HUES6 (cell line): ENCODE measurements around the gene RIPOR3.

ENCODE experiments used
- H3K27ac ChIP-seq: 2 replicates; pipeline ENCODE4 v1.7.0; 2013; ENCODE audit warnings: low read depth, mild to moderate bottlenecking, low read length, inconsistent platforms
- H3K27me3 ChIP-seq: 2 replicates; pipeline ENCODE4 v1.6.1; 2013; ENCODE audit warnings: low read length; ENCODE audit not compliant: control insufficient read depth, insufficient read depth
- H3K36me3 ChIP-seq: 2 replicates; pipeline ENCODE4 v1.6.1; 2013; ENCODE audit warnings: low read length; ENCODE audit not compliant: control insufficient read depth, insufficient read depth
- H3K4me1 ChIP-seq: 2 replicates; pipeline ENCODE4 v1.6.1; 2013; ENCODE audit warnings: low read length; ENCODE audit not compliant: control insufficient read depth, insufficient read depth
- H3K4me3 ChIP-seq: 2 replicates; pipeline ENCODE4 v1.5.1; 2013; ENCODE audit warnings: low read depth, low read length
- H3K9ac ChIP-seq: one replicate; pipeline ENCODE4 v1.6.1; 2013; ENCODE audit warnings: mild to moderate bottlenecking, low read length
- H3K9me3 ChIP-seq: 2 replicates; pipeline ENCODE4 v1.6.1; 2013; ENCODE audit warnings: low read depth, low read length; ENCODE audit not compliant: control insufficient read depth, insufficient read depth

RIPOR3 gene

GRCh38 chr20:50596694-50597021 is 94.7 kb downstream of the RIPOR3 start:
- Histone ChIP-seq H3K36me3 (no peaks in the 10 kb centered on the region), H3K4me3 (no peak overlapping the region)

GRCh38 chr20:50595988-50596693 is 95.2 kb downstream of the RIPOR3 start:
- no peak overlapping the region for H3K4me3 ChIP-seq
- no peaks in the 10 kb centered on the region for H3K36me3 ChIP-seq
- peaks cover 12% of the 10 kb centered on the region for H3K4me1 ChIP-seq
- no peaks in the 10 kb centered on the region for H3K9me3 ChIP-seq
- no peak overlapping the region for H3K9ac ChIP-seq
- H3K27me3 ChIP-seq: no peaks in the 10 kb centered on the region
- no peak overlapping the region for H3K27ac ChIP-seq

More at GRCh38 chr20:50596694-50597021, 94.7 kb downstream of the RIPOR3 start:
- Histone ChIP-seq H3K27ac (no peak overlapping the region), H3K27me3 (no peaks in the 10 kb centered on the region), H3K9me3 (no peaks in the 10 kb centered on the region), H3K9ac (no peak overlapping the region), H3K4me1 (peaks cover 12% of the 10 kb centered on the region)

- Histone ChIP-seq H3K9me3 (no peaks in the 10 kb centered on the region), H3K27ac (no peak overlapping the region), H3K9ac (no peak overlapping the region), H3K27me3 (no peaks in the 10 kb centered on the region), H3K4me3 (no peak overlapping the region), H3K4me1 (peaks cover 12% of the 10 kb centered on the region), H3K36me3 (no peaks in the 10 kb centered on the region)
Measured at GRCh38 chr20:50595433-50595895, 95.9 kb downstream of the RIPOR3 start.

- no peak overlapping the region for H3K4me3 ChIP-seq
- H3K4me1 ChIP-seq: peaks cover 12% of the 10 kb centered on the region
- no peak overlapping the region for H3K9ac ChIP-seq
- no peak overlapping the region for H3K27ac ChIP-seq
- peaks cover 4% of the 10 kb centered on the region; the same call in 1 of the 2 replicates for H3K36me3 ChIP-seq
- H3K9me3 ChIP-seq: no peaks in the 10 kb centered on the region
- no peaks in the 10 kb centered on the region for H3K27me3 ChIP-seq
Measured at GRCh38 chr20:50594591-50595432, 96.5 kb downstream of the RIPOR3 start.

GRCh38 chr20:50594231-50594590 is 97.1 kb downstream of the RIPOR3 start:
- no peak overlapping the region for H3K4me3 ChIP-seq
- H3K36me3 ChIP-seq: peaks cover 8% of the 10 kb centered on the region; the same call in 1 of the 2 replicates
- H3K4me1 ChIP-seq: peaks cover 12% of the 10 kb centered on the region
- H3K9ac ChIP-seq: no peak overlapping the region
- H3K27me3 ChIP-seq: no peaks in the 10 kb centered on the region
- no peak overlapping the region for H3K27ac ChIP-seq
- no peaks in the 10 kb centered on the region for H3K9me3 ChIP-seq

- peaks cover 8% of the 10 kb centered on the region; the same call in 1 of the 2 replicates for H3K36me3 ChIP-seq
- H3K9me3 ChIP-seq: no peaks in the 10 kb centered on the region
- no peak overlapping the region for H3K27ac ChIP-seq
- no peak overlapping the region for H3K4me3 ChIP-seq
- H3K9ac ChIP-seq: no peak overlapping the region
- H3K4me1 ChIP-seq: peaks cover 12% of the 10 kb centered on the region
- no peaks in the 10 kb centered on the region for H3K27me3 ChIP-seq
Measured at GRCh38 chr20:50593005-50593335, 98.4 kb downstream of the RIPOR3 start.

GRCh38 chr20:50592282-50593004 is 98.9 kb downstream of the RIPOR3 start:
- Histone ChIP-seq H3K4me1 (peaks cover 12% of the 10 kb centered on the region), H3K27me3 (no peaks in the 10 kb centered on the region), H3K4me3 (no peak overlapping the region), H3K9ac (no peak overlapping the region), H3K27ac (no peak overlapping the region), H3K36me3 (peaks cover 8% of the 10 kb centered on the region; the same call in 1 of the 2 replicates), H3K9me3 (no peaks in the 10 kb centered on the region)

GRCh38 chr20:50591233-50591852 is 100.0 kb downstream of the RIPOR3 start:
- Histone ChIP-seq H3K27me3 (no peaks in the 10 kb centered on the region), H3K9ac (no peak overlapping the region), H3K27ac (no peak overlapping the region), H3K9me3 (no peaks in the 10 kb centered on the region), H3K36me3 (peaks cover 17% of the 10 kb centered on the region), H3K4me3 (no peak overlapping the region), H3K4me1 (peaks cover 8% of the 10 kb centered on the region)

- no peaks in the 10 kb centered on the region for H3K27me3 ChIP-seq
- H3K4me1 ChIP-seq: peaks cover 4% of the 10 kb centered on the region; the same call in 1 of the 2 replicates
- no peaks in the 10 kb centered on the region for H3K9me3 ChIP-seq
- H3K27ac ChIP-seq: no peak overlapping the region
- no peak overlapping the region for H3K4me3 ChIP-seq
- H3K36me3 ChIP-seq: peaks cover 26% of the 10 kb centered on the region
- no peak overlapping the region for H3K9ac ChIP-seq
Measured at GRCh38 chr20:50590348-50590664, 101.0 kb downstream of the RIPOR3 start.

GRCh38 chr20:50589548-50590347 is 101.6 kb downstream of the RIPOR3 start:
- Histone ChIP-seq H3K36me3 (peaks cover 32% of the 10 kb centered on the region), H3K27me3 (no peaks in the 10 kb centered on the region), H3K4me3 (no peak overlapping the region), H3K9me3 (no peaks in the 10 kb centered on the region), H3K27ac (no peak overlapping the region), H3K4me1 (peaks cover 4% of the 10 kb centered on the region; the same call in 1 of the 2 replicates), H3K9ac (no peak overlapping the region)
